H1 (cell line): Measurements from ENCODE around the gene CACNA1A. TPM values are rescaled to one million over a fixed set of nuclear protein-coding genes. Genes with fewer than 3 reads are reported as not detected.

ENCODE experiments used
- CTCF ChIA-PET: fragments of 300-600 bp; sonication (Branson Sonifier 250); formaldehyde crosslinking; loops from one replicate; lab custom pipeline; 2021; ENCODE audit not compliant: partially characterized antibody; lab: Charles Lee
- POLR2A ChIA-PET: fragments of 300-600 bp; sonication (Branson Sonifier 250); formaldehyde crosslinking; loops from one replicate; lab custom pipeline; 2021; ENCODE audit warnings: inconsistent platforms; ENCODE audit not compliant: partially characterized antibody; lab: Charles Lee
- DNase-seq, 2 experiments: peaks; one replicate each; pipeline versions ENCODE4 v3.0.0 to v3.0.0-alpha.2; 2010 to 2022; ENCODE audit warnings: low spot score in 2 of 2, low read depth in 1 of 2, mixed read lengths in 1 of 2
- FAIRE-seq: peaks from 2 replicates; lab custom pipeline; 2011; peaks lifted over from hg19 to GRCh38; lab: Jason Lieb, UNC
- H2AFZ ChIP-seq: 2 replicates; pipeline ENCODE4 v1.8.1; 2012; ENCODE audit warnings: low read length, inconsistent platforms
- H2AK5ac ChIP-seq: 2 replicates; pipeline ENCODE4 v1.6.1; 2013; ENCODE audit warnings: low read depth, low read length
- H2BK120ac ChIP-seq: replicated peaks from 2 replicates; pipeline ENCODE3; 2013; ENCODE audit warnings: low read depth, low read length, inconsistent platforms
- H2BK12ac ChIP-seq: 2 replicates; pipeline ENCODE4 v1.6.1; 2013; ENCODE audit warnings: low read depth, low read length
- H2BK15ac ChIP-seq: 2 replicates; pipeline ENCODE4 v1.6.1; 2013; ENCODE audit warnings: low read length
- H2BK20ac ChIP-seq: 2 replicates; pipeline ENCODE4 v1.6.1; 2013; ENCODE audit warnings: low read length
- H2BK5ac ChIP-seq: 2 replicates; pipeline ENCODE4 v1.6.1; 2013; ENCODE audit warnings: low read depth, low read length
- H3K14ac ChIP-seq: 2 replicates; pipeline ENCODE4 v1.6.1; 2013; ENCODE audit warnings: inconsistent platforms; ENCODE audit not compliant: insufficient read length
- H3K18ac ChIP-seq: 2 replicates; pipeline ENCODE4 v1.6.1; 2013; ENCODE audit warnings: low read length; ENCODE audit errors: extremely low read depth
- H3K23ac ChIP-seq: 2 replicates; pipeline ENCODE4 v1.6.1; 2013; ENCODE audit warnings: inconsistent platforms; ENCODE audit not compliant: insufficient read length
- H3K23me2 ChIP-seq: 2 replicates; pipeline ENCODE4 v1.6.1; 2013; ENCODE audit warnings: low read depth, low read length
- H3K27ac ChIP-seq: 2 replicates; pipeline ENCODE4 v1.6.1; 2011; ENCODE audit warnings: low read depth, low read length, inconsistent platforms
- H3K27me3 ChIP-seq, 4 experiments: replicated peaks in 1 of 4; 1 replicate in 1 of 4; 2 replicates in 3 of 4; pipeline versions ENCODE4 v1.6.1 to v1.8.1; 2011 to 2013; ENCODE audit warnings: low read length in 3 of 4, mild to moderate bottlenecking in 3 of 4, inconsistent platforms in 2 of 4, mixed read lengths in 2 of 4, moderate library complexity in 1 of 4; ENCODE audit not compliant: control insufficient read depth in 3 of 4, insufficient read depth in 3 of 4; ENCODE audit errors: extremely low read depth in 1 of 4
- H3K36me3 ChIP-seq, 4 experiments: 2 replicates each; pipeline versions ENCODE4 v1.6.1 to v1.8.1; 2011 to 2013; ENCODE audit warnings: mild to moderate bottlenecking in 4 of 4, low read length in 3 of 4, moderate library complexity in 2 of 4, control low read depth in 1 of 4, inconsistent platforms in 1 of 4; ENCODE audit not compliant: insufficient read depth in 4 of 4, control insufficient read depth in 2 of 4
- H3K4ac ChIP-seq: replicated peaks from 2 replicates; pipeline ENCODE3; 2013; ENCODE audit warnings: low read length, low read depth, mixed read lengths, inconsistent platforms; ENCODE audit not compliant: insufficient read length
- H3K4me1 ChIP-seq, 4 experiments: replicated peaks in 1 of 4; 1 replicate in 1 of 4; 2 replicates in 3 of 4; pipeline versions ENCODE4 v1.6.1 to v1.8.1; 2011 to 2013; ENCODE audit warnings: low read length in 3 of 4, inconsistent platforms in 2 of 4, mixed read lengths in 1 of 4; ENCODE audit not compliant: insufficient read depth in 4 of 4, control insufficient read depth in 3 of 4
- H3K4me2 ChIP-seq, 2 experiments: 2 replicates each; pipeline versions ENCODE4 v1.6.1 to v1.8.1; 2011 to 2013; ENCODE audit warnings: low read depth in 2 of 2, low read length in 2 of 2, control low read depth in 1 of 2, inconsistent platforms in 1 of 2, mild to moderate bottlenecking in 1 of 2; ENCODE audit not compliant: insufficient read depth in 1 of 2
- H3K4me3 ChIP-seq, 4 experiments: fragments of 200-600, 300-600 bp in 1 of 4; sonication (generic), shearing (Covaris generic), sonication (Bioruptor Twin) in 1 of 4; 2 replicates each; pipeline versions ENCODE4 v1.5.1 to v1.8.1; 2011 to 2016; ENCODE audit warnings: low read length in 4 of 4, low read depth in 3 of 4, control low read depth in 2 of 4, inconsistent platforms in 2 of 4, mild to moderate bottlenecking in 2 of 4, mixed read lengths in 1 of 4, moderate library complexity in 1 of 4; ENCODE audit not compliant: insufficient read depth in 2 of 4; ENCODE audit errors: extremely low read depth in 1 of 4
- H3K56ac ChIP-seq: replicated peaks from 2 replicates; pipeline ENCODE3; 2013; ENCODE audit warnings: low read depth, mild to moderate bottlenecking, mixed read lengths, low read length, inconsistent platforms; ENCODE audit not compliant: insufficient read length
- H3K79me1 ChIP-seq: 2 replicates; pipeline ENCODE4 v1.6.1; 2013; ENCODE audit warnings: low read depth, low read length, control low read depth
- H3K79me2 ChIP-seq, 2 experiments: 2 replicates each; pipeline versions ENCODE4 v1.6.1 to v1.8.1; 2012 to 2013; ENCODE audit warnings: low read length in 2 of 2, mild to moderate bottlenecking in 2 of 2, inconsistent platforms in 1 of 2; ENCODE audit not compliant: insufficient read depth in 2 of 2, control insufficient read depth in 1 of 2
- H3K9ac ChIP-seq, 4 experiments: replicated peaks in 1 of 4; 1 replicate in 1 of 4; 2 replicates in 3 of 4; pipeline versions ENCODE4 v1.6.1 to v1.8.1; 2011 to 2013; ENCODE audit warnings: low read depth in 3 of 4, low read length in 3 of 4, control low read depth in 2 of 4, mild to moderate bottlenecking in 2 of 4, moderate library complexity in 2 of 4, inconsistent platforms in 1 of 4; ENCODE audit errors: extremely low read depth in 1 of 4
- H3K9me3 ChIP-seq, 2 experiments: 2 replicates each; pipeline versions ENCODE4 v1.6.1 to v1.8.1; 2012 to 2013; ENCODE audit warnings: mild to moderate bottlenecking in 2 of 2, moderate library complexity in 2 of 2, control low read depth in 1 of 2, inconsistent platforms in 1 of 2, low read depth in 1 of 2, low read length in 1 of 2, mixed read lengths in 1 of 2; ENCODE audit not compliant: insufficient read depth in 2 of 2
- H4K20me1 ChIP-seq, 2 experiments: replicated peaks in 1 of 2; 2 replicates each; pipeline versions ENCODE3 to v1.8.1; 2011 to 2013; ENCODE audit warnings: inconsistent platforms in 2 of 2, low read length in 2 of 2, mild to moderate bottlenecking in 1 of 2; ENCODE audit not compliant: insufficient read depth in 2 of 2, control insufficient read depth in 1 of 2
- H4K5ac ChIP-seq: 2 replicates; pipeline ENCODE4 v1.6.1; 2013; ENCODE audit warnings: low read length, low read depth, mixed read lengths, inconsistent platforms; ENCODE audit not compliant: insufficient read length
- H4K8ac ChIP-seq: 2 replicates; pipeline ENCODE4 v1.8.0; 2013; ENCODE audit warnings: mild to moderate bottlenecking, moderate library complexity, low read length, inconsistent platforms; ENCODE audit not compliant: insufficient read depth; ENCODE audit errors: extremely low read depth
- H4K91ac ChIP-seq: replicated peaks from 2 replicates; pipeline ENCODE3; 2013; ENCODE audit warnings: low read length, mixed read lengths, inconsistent platforms; ENCODE audit not compliant: insufficient read length
- CHD2 ChIP-seq: IDR thresholded peaks from 2 replicates; pipeline ENCODE4 v1.6.1; 2012; ENCODE audit warnings: low read length, improper control_type of control experiment
- CREB1 ChIP-seq: IDR thresholded peaks from 2 replicates; pipeline ENCODE4 v1.6.1; 2012; ENCODE audit warnings: inconsistent platforms
- KDM1A ChIP-seq: fragments of 200-600, 300-600 bp; sonication (generic); IDR thresholded peaks from 2 replicates; pipeline ENCODE4 v1.7.1; 2016; ENCODE audit warnings: mild to moderate bottlenecking, low read length, borderline replicate concordance
- POLR2AphosphoS5 ChIP-seq: IDR thresholded peaks from 2 replicates; pipeline ENCODE4 v1.6.1; 2011; ENCODE audit warnings: low read depth, low read length
- RXRA ChIP-seq: IDR thresholded peaks from 2 replicates; pipeline ENCODE4 v1.6.1; 2011; ENCODE audit warnings: low read depth, mild to moderate bottlenecking, low read length, moderate library complexity; ENCODE audit not compliant: insufficient read depth
- WGBS, 2 experiments: shearing (Covaris generic) in 1 of 2; methylation state at CpG; one replicate each; pipeline versions ENCODE4 v1.1.6 to v1.1.7; 2013 to 2015; ENCODE audit warnings: low lambda C conversion rate in 2 of 2, mixed read lengths in 2 of 2, inconsistent platforms in 1 of 2, low coverage in 1 of 2, missing lambda C conversion rate in 1 of 2; ENCODE audit not compliant: insufficient replicate concordance in 2 of 2, insufficient coverage in 1 of 2, insufficient read length in 1 of 2; ENCODE audit errors: extremely low coverage in 1 of 2, missing lambda C conversion rate in 1 of 2; 5-methylcytosine and 5-hydroxymethylcytosine counted together
- polyA plus RNA-seq, 7 experiments: library from polyadenylated mRNA; depleted of rRNA in 3 of 7; stranded (reverse) in 5 of 7; unstranded in 2 of 7; fragments of >200 nt in 5 of 7; fragments of 200-250 nt in 2 of 7; gene quantifications; 1 replicate in 5 of 7; 2 replicates in 1 of 7; 4 replicates in 1 of 7; pipeline versions ENCODE4 v1.2.1 to v1.2.3, GENCODE V29; 2011 to 2013; ENCODE audit warnings: missing spikeins in 2 of 7, mixed read lengths in 2 of 7
- total RNA-seq: library from RNA; stranded (reverse); fragmentation: NEBNext Ultra II Directional; extraction: Animal tissue kit (Norgen Biotek cat#: 25700); gene quantifications from 2 replicates; pipeline ENCODE4 v1.2.1, GENCODE V29; 2021

The CACNA1A gene
- total and polyA plus RNA-seq, 2 of the 8 experiments (the other 6 are each of a cell fraction or from before 2014, with no cell fraction given): 10.7 to 25.3 TPM

- Histone ChIP-seq H3K23me2 (no peaks in the 10 kb centered on the region), H3K36me3 (peaks cover 0 to 2% (median under 1%) of the 10 kb centered on the region in 4 experiments; a peak in 1 of 8 replicates), H3K79me2 (no peaks in the 10 kb centered on the region), H4K91ac (no peak overlapping the region)
- TF ChIP-seq CREB1: no peak
- TF ChIP-seq KDM1A: no peak
- no peak for TF ChIP-seq RXRA
- no peak for TF ChIP-seq CHD2
- TF ChIP-seq POLR2AphosphoS5: no peak
- TF ChIP-seq, all 59 proteins: peak for 0
- H3K27ac ChIP-seq: no peak overlapping the region
- WGBS, 2 experiments: 86% methylated on average over 16 of the region's 16 CpGs; no CpG with 5 or more reads in 1 of the 2 experiments
- H4K20me1 ChIP-seq: peaks cover 0 to 4% of the 10 kb centered on the region in 2 experiments
- no peak overlapping the region for H3K4me2 ChIP-seq
- no peak overlapping the region for H2BK120ac ChIP-seq
- no peaks in the 10 kb centered on the region for H3K9me3 ChIP-seq
- H2BK5ac ChIP-seq: no peak overlapping the region
- H2AFZ ChIP-seq: no peak overlapping the region
- no peak overlapping the region for H3K23ac ChIP-seq
- no peak for DNase-seq
- no peak overlapping the region for H3K56ac ChIP-seq
- no peak overlapping the region for H2BK20ac ChIP-seq
- no peak overlapping the region for H2BK15ac ChIP-seq
- no peak overlapping the region for H3K14ac ChIP-seq
- H2AK5ac ChIP-seq: no peak overlapping the region
- FAIRE-seq: no peak
- H3K4me1 ChIP-seq: no peaks in the 10 kb centered on the region; a peak in 1 of 7 replicates
- H3K9ac ChIP-seq: no peak overlapping the region
- no peak overlapping the region for H3K18ac ChIP-seq
- H3K4ac ChIP-seq: no peak overlapping the region
- no peak overlapping the region for H2BK12ac ChIP-seq
- H3K27me3 ChIP-seq: no peaks in the 10 kb centered on the region
- no peak overlapping the region for H4K8ac ChIP-seq
- 0 out of 2 replicates have a peak, but pooled peaks cover 2% of the 10 kb centered on the region for H3K79me1 ChIP-seq
- H3K4me3 ChIP-seq: no peak overlapping the region
- no peak overlapping the region for H4K5ac ChIP-seq
- POLR2A ChIA-PET: no interaction called here
- CTCF ChIA-PET: interaction anchor here (0.6 to 1.9 kb wide), 2 partner anchors 20 to 29 kb away, joined by 4 read pairs; no protein-coding TSS in a partner anchor
Measured at GRCh38 chr19:13408889-13409518, 97.3 kb downstream of the CACNA1A start.
